GM12892 (cell line): ENCODE results near the gene COL6A3.

ENCODE experiments used
- POLR2A ChIP-seq: IDR thresholded peaks from 2 replicates; pipeline ENCODE4 v1.6.1; 2011; ENCODE audit warnings: low read depth, low read length, control low read depth
- POLR2AphosphoS5 ChIP-seq: IDR thresholded peaks from 2 replicates; pipeline ENCODE4 v1.6.1; 2011; ENCODE audit warnings: low read depth, low read length, control low read depth

- TF ChIP-seq POLR2AphosphoS5 (no peak), POLR2A (no peak)
These were observed 2.8 kb downstream of the COL6A3 start for GRCh38 chr2:237411092-237411601.
